ENCODE data around the gene PHOX2A. TPM values are rescaled to one million over a fixed set of nuclear protein-coding genes. Genes with fewer than 3 reads are reported as not detected.

Gene PHOX2A
- total RNA-seq: 1.2 TPM in 1 of 2 replicates, not detected in the other

DNA sequence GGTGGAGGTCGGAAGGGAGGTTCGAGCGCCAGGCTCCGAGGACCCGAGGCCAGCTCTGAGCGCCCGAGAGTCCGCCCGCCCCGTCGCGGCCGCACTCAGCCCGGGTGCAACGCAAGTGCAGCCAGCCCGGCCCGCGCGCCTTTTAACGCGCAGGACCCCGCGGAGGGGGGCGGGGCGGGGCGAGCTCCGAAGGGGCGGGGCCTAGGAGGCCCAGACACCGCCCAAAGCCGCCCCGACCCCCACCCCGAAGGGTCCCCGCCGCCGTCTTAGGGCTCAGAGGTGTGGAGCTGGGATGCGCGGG lies at the start of gene PHOX2A:
PHOX2A (minus strand) TSS at position 117 of the 301 bp plus-strand sequence. CDS start 172 bp downstream, outside the sequence.

DNA sequence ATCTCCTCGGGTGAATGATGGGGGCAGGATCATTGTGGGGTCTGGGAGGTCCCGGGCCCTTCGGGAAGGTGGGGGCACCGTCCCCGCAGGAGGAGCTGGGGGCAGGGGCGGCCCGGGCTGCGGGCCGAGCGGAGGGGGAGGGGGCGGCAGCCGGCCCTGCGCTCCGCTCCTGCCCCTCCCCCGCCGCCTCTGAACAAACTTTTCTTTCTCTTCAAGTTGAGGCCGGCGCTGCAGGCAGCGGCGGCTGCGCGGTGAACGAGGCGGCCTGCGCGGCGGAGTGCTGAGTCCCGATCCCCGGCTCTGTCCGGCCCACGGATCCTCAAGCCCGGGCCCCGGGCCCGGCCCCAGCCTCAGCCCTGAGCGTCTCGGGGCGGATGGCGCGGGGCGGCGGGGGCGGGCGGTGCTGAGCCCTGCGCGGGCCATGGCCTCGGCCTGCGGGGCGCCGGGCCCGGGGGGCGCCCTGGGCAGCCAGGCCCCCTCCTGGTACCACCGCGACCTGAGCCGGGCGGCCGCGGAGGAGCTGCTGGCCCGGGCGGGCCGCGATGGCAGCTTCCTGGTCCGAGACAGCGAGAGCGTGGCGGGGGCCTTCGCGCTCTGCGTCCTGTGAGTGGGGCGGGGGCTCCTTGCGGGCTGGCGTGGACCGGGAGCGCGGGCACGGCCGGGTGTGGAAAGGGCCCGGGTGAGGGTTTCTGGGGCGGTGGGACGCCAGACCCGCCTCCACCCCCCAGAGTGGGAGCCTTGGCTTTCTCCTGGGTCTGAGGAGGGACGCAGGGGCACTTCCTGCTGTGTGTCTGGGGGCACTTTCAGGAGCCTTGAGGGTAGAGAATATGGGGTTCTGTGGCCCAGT lies 19.2 kb downstream of the PHOX2A start, which contains the start of gene INPPL1:
INPPL1 (plus strand) TSS at position 204 of the 847 bp plus-strand sequence; CDS start at position 422, 218 bp downstream.

DNA sequence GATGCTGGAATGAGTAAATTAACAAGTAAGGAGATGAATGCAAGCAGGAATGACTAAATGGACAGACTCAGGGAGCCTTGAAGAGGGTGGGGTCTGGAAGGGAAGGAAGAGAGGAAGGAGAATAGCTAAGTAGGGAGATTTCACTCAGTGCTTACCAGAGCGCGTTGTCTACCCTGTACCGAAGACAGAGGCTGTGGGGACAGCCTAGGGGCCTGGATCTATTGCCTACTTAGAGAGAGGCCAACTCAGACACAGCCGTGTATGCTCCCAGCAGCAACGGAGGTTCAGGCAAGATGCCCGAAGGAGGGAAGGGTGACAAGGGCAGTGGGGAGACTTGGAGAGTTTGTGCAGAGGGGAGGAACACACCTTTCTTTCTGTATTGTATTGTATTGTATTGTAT lies 27.3 kb downstream of the PHOX2A start, which contains the start of gene FOLR2:
FOLR2 (plus strand) TSS at position 157 of the 400 bp plus-strand sequence. CDS start 1,791 bp downstream, outside the sequence.

DNA sequence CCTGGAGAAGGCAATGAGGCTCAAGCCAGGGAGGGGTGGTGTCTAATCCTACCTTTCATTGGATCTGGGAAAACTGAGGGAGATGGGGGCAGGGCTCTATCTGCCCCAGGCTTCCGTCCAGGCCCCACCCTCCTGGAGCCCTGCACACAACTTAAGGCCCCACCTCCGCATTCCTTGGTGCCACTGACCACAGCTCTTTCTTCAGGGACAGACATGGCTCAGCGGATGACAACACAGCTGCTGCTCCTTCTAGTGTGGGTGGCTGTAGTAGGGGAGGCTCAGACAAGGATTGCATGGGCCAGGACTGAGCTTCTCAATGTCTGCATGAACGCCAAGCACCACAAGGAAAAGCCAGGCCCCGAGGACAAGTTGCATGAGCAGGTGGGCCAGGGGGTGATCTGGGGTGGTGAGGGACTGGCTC lies 52.0 kb downstream of the PHOX2A start, which contains the start of gene FOLR1:
FOLR1 (plus strand) TSS at position 180 of the 421 bp plus-strand sequence; CDS start at position 214, 34 bp downstream.

Other genes starting within 250 kb of the PHOX2A start
- gene IL18BP, start 245.3 kb downstream of the PHOX2A start, total RNA-seq: 0.86 and 0.89 TPM in 2 replicates
- gene NUMA1, start 163.6 kb downstream of the PHOX2A start, total RNA-seq: 124 TPM in 2 replicates
- gene LRRC51, start 163.3 kb downstream of the PHOX2A start, total RNA-seq: 4.3 and 8.7 TPM in 2 replicates
- 171 and 225 TPM in 2 replicates for gene LAMTOR1, start 140.9 kb downstream of the PHOX2A start, total RNA-seq
- 1.9 TPM in 1 of 2 replicates, not detected in the other for gene TOMT, start 138.3 kb downstream of the PHOX2A start, total RNA-seq
- gene ANAPC15, start 131.5 kb downstream of the PHOX2A start, total RNA-seq: 52.3 and 85.6 TPM in 2 replicates
- gene FOLR3, start 108.5 kb downstream of the PHOX2A start, total RNA-seq: not detected in 2 replicates
- gene FOLR1, start 52.0 kb downstream of the PHOX2A start, total RNA-seq: 1.2 TPM in 1 of 2 replicates, not detected in the other
- not detected in 2 replicates for gene FOLR2, start 27.4 kb downstream of the PHOX2A start, total RNA-seq
- 60.8 and 98.0 TPM in 2 replicates for gene INPPL1, start 19.4 kb downstream of the PHOX2A start, total RNA-seq
- gene CLPB, start 190.4 kb upstream of the PHOX2A start, total RNA-seq: 48.9 and 55.4 TPM in 2 replicates